ENCODE measurements around the gene HINFP.
"Not testable (repeated sequence)": the region's sequence is repeated elsewhere in the genome, so short reads cannot be mapped to it uniquely, and the experiment has no call there.

The HINFP gene

DNA sequence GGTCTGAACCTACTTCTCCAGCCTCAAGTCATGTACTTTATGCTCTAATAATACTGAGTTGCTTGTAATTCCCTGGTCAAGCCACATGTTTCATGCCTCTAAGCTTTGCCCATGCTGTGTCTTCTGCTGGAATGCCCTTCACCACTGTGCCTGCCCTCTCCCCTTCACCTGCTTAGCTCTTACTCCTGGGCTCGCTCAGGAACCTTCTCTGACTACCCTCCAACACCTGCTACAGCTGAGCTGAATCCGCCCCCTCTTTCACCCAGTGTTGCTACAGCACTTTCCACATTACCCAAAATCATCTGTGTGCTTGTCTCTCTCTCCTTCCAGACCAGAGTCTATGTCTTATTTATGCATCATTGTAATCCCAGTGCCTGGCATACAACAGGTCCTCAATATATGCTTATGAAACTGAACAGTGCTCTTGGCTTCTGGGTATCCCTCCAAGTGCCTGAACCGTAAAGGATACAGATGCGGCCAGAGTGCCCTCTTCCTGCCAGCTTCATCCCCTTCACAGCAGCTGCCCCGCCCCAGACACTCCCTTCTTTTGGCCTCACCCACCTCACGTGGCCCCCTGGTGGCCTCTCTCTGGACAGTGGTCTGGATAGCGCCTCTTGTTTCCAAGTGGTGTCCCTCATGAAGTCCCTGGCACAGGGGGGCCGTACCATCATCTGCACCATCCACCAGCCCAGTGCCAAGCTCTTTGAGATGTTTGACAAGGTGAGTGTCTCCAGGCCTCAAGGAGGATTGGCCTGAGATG, 34.5 kb downstream of the HINFP start:
- no peak for DNase-seq (ENCODE audit: extremely low read depth in 1 of 2, low read depth in 1 of 2)

- DNase-seq (ENCODE audit: extremely low read depth in 1 of 2, low read depth in 1 of 2), result no peak
These were observed 35.1 kb downstream of the HINFP start for GRCh38 chr11:119156496-119156895.

DNA sequence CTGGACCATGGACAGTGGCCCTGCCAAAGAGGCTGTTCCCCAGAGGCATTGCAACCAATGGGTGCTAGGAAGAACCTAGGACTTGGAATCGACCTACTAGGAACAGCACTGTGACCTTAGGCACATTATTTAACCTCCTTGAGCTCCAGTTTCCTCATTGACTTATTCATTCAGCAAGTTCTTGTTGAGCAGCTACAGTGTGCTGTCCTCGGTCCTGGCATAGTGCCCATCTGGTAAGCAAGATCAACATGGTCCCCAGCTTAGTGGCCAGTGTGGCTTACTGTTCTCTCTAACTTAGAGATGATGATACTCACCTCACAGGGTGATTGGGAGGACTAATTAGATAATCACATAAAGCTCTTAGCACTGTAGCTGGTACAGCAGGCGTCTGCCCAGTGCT, 35.7 kb downstream of the HINFP start:
- no peak for DNase-seq (ENCODE audit: extremely low read depth in 1 of 2, low read depth in 1 of 2)

DNA sequence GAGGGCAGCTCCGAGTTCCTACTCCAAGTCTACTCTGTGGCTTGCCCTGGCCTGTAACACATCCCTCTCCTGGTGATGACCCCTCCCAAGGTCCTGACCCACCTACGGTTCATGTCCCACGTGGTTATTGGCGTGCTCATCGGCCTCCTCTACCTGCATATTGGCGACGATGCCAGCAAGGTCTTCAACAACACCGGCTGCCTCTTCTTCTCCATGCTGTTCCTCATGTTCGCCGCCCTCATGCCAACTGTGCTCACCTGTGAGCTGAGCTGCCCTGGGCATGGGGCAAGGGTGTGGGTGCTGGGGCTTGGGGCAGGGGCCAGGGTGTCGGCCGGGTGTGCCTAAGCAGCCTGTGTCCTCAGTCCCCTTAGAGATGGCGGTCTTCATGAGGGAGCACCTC, 37.1 kb downstream of the HINFP start:
- DNase-seq (ENCODE audit: extremely low read depth in 1 of 2, low read depth in 1 of 2), result no peak

- no peak for DNase-seq (ENCODE audit: extremely low read depth in 1 of 2, low read depth in 1 of 2)
These were observed 38.8 kb downstream of the HINFP start for GRCh38 chr11:119160151-119160550.

DNA sequence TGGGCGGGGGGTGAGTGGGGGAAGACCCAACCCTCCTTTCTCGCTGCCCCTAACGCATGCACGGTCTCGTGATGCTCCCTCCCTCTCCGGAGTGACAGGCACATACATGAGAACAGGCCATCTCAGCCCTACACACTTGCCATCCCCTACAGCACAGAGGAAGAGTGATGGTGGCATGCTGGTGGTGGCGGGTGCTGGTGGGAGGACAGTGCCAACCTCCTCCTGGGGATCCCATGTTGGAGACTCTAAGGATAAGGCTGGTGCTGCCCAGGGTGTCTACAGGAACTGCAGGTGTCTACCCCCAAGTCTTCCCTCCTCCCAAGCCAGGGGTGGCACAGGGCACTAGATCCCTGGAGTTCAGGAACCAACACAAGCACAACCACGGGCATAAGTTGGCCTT, 40.5 kb downstream of the HINFP start:
- DNase-seq (ENCODE audit: extremely low read depth in 1 of 2, low read depth in 1 of 2), result no peak

GRCh38 chr11:119166368-119167076, 45.1 kb downstream of the HINFP start:
- no peak for DNase-seq (ENCODE audit: extremely low read depth in 1 of 2, low read depth in 1 of 2)

DNA sequence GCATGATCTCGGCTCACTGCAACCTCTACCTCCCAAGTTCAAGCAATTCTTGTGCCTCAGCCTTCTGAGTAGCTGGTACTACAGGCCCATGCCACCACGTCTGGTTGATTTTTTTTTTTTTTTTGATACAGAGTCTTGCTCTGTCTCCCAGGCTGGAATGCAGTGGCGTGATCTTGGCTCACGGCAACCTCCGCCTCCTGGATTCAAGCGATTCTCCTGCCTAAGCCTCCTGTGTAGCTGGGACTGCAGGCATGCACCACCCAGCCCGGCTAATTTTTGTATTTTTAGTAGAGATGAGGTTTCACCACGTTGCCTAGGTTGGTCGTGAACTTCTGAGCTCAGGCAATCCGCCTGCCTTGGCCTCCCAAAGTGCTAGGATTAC, 45.7 kb downstream of the HINFP start:
- DNase-seq (ENCODE audit: extremely low read depth in 1 of 2, low read depth in 1 of 2), result not testable (repeated sequence)

DNA sequence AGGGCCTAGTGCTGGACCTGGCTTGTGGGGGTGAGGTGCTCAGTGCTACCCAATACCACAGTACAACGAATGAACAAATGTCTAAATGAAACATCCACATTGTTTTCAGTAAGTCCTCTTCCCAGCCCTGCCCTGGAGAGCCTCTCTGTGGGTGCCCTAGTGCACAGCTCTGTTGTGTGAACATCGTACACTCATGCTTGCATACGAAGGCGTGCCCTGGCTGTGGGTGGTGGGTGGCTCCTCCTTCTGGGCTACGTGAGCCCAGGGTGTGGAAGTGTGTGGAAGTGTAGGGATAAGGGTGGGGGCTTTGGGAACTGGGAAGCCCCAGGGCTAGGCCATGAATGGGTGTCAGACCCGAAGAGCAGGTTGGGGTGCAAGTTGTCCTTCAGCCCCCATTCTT, 46.6 kb downstream of the HINFP start:
- no peak for DNase-seq (ENCODE audit: extremely low read depth in 1 of 2, low read depth in 1 of 2)

- DNase-seq (ENCODE audit: extremely low read depth in 1 of 2, low read depth in 1 of 2), result peak; percentile 59 to 81
These were observed 47.3 kb downstream of the HINFP start, which contains the start of gene NLRX1 for GRCh38 chr11:119168471-119169281. Gene NLRX1 (plus strand): TSS chr11:119168725. CDS start chr11:119171404, 2,679 bp downstream.

DNA sequence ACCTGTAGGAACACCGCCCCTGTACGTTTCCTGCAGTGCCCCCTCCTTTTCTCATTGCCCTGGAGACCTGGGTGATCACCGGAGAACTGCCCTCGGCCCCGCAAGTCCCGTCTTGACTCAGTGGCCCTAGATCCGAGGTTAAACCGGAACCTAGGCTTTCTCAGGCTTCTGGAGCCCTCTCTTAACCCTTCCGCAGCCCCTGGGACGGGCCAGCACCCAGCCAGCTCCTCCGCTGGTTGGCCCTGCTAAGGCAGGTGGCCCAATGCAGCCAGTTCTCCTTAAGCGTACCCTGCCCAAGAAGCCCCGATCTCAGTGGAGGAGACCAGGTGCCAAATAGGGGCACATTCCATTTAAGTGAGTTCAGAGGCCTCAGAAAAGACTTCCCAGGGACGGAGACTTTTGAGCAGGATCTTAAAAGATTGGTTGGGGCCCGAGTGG, 47.9 kb downstream of the HINFP start:
- peak; percentile 21 to 30 for DNase-seq (ENCODE audit: extremely low read depth in 1 of 2, low read depth in 1 of 2)

DNA sequence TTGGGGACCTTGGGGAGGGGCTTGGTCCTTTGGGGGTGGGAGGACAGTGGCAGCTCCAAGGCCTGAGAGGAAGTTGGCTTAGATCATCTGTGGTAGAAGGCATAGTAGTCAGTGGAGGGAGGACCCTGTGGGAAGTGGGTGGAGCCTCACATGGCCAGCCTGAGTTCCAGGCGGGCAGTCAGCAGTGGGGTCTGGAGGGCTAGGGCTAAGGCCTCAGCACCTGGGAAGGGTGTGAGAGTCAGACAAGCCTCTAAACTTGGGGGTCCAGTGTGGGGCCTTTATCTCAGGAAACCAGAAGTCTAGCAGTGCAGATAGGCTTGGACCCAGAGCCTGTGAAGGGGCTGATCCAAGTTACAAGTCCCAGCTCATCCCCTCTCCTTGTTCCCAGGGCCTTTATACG, 51.1 kb downstream of the HINFP start:
- DNase-seq (ENCODE audit: extremely low read depth in 1 of 2, low read depth in 1 of 2), result no peak

DNA sequence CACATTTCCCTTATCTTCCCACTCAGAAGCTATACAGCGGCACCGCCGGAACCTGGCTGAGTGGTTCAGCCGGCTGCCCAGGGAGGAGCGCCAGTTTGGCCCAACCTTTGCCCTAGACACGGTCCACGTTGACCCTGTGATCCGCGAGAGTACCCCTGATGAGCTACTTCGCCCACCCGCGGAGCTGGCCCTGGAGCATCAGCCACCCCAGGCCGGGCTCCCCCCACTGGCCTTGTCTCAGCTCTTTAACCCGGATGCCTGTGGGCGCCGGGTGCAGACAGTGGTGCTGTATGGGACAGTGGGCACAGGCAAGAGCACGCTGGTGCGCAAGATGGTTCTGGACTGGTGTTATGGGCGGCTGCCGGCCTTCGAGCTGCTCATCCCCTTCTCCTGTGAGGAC, 52.1 kb downstream of the HINFP start:
- DNase-seq (ENCODE audit: extremely low read depth in 1 of 2, low read depth in 1 of 2), result no peak

GRCh38 chr11:119175493-119176077, 54.2 kb downstream of the HINFP start:
- DNase-seq (ENCODE audit: extremely low read depth in 1 of 2, low read depth in 1 of 2), result no peak

DNA sequence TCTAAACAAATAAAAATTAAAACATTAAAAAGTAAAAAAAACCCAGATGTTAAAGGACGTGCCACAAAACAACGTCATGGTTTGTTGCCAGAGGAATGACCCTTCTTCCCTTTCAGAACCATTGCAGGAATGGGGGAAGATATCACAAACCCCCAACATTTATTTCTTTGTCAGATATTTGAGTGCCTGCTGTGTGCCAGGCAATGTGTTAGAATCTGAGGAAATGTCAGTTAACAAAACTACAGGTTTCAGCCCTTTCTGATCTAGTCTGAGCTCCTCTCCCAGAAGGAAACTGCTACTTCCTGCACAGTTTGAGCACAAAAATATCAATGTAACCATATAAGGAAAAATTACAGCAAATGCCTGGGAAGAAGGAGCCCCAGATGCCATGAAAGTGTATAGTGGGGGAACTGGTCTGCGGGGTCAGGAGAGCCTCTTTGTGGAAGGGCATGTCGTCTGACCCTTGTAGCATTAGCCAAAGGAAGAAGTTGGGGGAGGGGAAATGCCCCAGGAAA, 56.8 kb downstream of the HINFP start:
- DNase-seq (ENCODE audit: extremely low read depth in 1 of 2, low read depth in 1 of 2), result no peak

- no peak for DNase-seq (ENCODE audit: extremely low read depth in 1 of 2, low read depth in 1 of 2)
These were observed 58.0 kb downstream of the HINFP start for GRCh38 chr11:119179342-119179741.

- DNase-seq (ENCODE audit: extremely low read depth in 1 of 2, low read depth in 1 of 2), result no peak
These were observed 58.6 kb downstream of the HINFP start for GRCh38 chr11:119179983-119180382.

GRCh38 chr11:119180729-119181676, 59.6 kb downstream of the HINFP start:
- no peak for DNase-seq (ENCODE audit: extremely low read depth in 1 of 2, low read depth in 1 of 2)

DNA sequence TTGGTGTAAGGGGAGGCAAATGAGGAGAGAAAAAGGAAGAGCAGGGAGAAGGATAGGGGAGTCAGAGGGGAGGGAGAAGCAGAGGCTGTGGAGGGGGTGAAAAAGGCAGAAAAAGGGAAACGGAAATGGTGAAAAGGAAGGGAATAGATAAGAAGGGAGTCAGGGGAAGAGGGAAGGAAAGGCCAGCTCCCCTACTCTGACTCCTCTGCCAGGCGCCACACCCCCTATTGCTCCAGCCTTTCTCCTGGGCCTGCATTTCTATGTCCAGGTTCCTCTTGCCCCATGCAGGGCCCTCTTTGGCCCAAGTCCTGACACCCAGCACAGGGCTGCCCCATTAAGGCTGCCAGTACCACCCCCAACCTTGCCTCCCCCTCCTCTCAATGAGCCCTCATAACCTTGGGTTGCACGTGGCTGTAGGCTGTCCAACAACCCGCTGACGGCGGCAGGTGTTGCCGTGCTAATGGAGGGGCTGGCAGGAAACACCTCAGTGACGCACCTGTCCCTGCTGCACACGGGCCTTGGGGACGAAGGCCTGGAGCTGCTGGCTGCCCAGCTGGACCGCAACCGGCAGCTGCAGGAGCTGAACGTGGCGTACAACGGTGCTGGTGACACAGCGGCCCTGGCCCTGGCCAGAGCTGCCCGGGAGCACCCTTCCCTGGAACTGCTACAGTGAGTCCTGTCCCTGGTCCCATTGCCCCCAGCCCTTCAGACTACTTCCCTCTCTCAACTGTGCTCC, 60.5 kb downstream of the HINFP start:
- no peak for DNase-seq (ENCODE audit: extremely low read depth in 1 of 2, low read depth in 1 of 2)
